ENCODE data around the gene CDK16.

CDK16 gene

DNA sequence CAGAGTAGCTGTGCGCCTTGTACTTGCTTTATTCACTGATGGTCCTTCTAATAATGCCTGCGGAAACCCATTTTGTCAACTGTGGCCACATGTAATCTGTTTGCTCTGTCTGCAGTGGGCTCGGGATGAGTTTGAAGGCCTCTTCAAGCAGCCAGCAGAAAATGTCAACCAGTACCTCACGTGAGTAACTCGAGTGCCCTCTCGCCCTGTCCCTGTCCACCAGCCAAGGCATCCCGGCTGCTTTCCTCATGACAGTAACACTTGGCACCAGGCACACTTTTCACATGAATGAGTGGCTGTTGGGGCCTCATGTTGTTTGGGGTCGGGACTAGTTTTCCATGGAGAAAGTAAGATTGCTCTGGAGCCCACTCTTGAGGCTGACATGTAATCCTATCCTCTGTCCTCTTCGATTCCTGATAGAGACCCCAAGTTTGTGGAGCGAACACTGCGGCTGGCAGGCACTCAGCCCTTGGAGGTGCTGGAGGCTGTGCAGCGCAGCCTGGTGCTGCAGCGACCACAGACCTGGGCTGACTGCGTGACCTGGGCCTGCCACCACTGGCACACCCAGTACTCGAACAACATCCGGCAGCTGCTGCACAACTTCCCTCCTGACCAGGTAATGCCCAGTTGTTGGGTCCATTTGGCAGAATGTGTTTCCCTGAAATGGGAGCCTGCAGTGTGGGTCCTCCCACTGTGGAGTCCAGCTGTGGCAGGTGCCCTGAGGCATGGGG, 8.8 kb upstream of the CDK16 start:
- peak; percentile 41 for DNase-seq (ENCODE audit: low spot score)

DNA sequence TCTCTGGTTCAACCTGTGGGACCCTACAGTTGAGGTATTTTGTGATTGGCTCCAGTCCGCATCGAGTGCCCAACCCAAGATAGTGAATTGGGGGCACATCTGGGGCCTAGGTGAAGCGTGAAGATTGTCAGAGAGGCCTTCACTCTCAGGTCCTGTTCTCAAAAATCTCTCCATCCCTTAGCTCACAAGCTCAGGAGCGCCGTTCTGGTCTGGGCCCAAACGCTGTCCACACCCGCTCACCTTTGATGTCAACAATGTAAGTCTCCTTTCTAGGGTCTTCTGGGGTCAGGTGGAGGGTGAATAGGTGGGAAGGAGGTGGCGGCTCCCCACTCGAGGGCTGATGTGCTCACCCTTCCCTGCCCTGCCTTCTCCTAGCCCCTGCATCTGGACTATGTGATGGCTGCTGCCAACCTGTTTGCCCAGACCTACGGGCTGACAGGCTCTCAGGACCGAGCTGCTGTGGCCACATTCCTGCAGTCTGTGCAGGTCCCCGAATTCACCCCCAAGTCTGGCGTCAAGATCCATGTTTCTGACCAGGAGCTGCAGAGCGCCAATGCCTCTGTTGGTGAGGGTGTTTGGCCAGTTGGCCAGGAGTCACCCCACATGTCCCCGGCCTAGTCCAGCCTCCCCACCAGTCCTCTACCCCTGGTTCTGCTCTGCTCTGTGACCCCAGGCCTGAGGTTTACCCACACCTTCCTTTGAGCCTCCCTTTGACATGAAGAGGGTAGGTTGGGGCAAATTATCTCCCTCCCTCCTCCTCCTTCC, 7.6 kb upstream of the CDK16 start:
- no peak for DNase-seq (ENCODE audit: low spot score)

DNA sequence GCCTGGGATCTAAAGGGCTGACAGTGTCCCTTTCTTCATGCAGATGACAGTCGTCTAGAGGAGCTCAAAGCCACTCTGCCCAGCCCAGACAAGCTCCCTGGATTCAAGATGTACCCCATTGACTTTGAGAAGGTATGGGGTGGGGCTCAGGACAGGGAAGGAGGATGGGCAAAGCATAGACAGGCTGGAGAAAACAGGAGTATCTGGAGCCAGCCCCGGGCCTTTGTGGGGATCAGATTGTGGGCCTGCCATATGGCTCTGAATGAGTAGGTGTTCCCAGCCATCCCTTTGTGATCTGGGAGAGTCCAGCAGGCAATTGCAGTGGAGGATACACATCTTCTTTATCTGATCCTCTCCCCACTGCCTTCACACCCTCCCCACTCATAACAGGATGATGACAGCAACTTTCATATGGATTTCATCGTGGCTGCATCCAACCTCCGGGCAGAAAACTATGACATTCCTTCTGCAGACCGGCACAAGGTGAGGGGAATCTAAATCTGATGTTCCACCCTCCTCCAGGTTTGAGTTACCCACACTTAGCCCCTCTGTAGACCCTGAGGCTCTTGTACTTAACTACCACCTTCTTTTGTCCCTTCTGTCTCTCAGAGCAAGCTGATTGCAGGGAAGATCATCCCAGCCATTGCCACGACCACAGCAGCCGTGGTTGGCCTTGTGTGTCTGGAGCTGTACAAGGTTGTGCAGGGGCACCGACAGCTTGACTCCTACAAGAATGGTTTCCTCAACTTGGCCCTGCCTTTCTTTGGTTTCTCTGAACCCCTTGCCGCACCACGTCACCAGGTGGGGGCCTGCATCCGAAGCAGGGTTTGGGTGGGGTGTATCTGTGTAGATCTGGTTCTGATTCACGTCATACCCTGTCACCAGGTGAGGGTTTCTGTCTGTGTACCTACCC, 5.8 kb upstream of the CDK16 start:
- DNase-seq (ENCODE audit: low spot score), result no peak

GRCh38 chrX:47214435-47215077, 3.9 kb upstream of the CDK16 start:
- DNase-seq (ENCODE audit: low spot score), result no peak

DNA sequence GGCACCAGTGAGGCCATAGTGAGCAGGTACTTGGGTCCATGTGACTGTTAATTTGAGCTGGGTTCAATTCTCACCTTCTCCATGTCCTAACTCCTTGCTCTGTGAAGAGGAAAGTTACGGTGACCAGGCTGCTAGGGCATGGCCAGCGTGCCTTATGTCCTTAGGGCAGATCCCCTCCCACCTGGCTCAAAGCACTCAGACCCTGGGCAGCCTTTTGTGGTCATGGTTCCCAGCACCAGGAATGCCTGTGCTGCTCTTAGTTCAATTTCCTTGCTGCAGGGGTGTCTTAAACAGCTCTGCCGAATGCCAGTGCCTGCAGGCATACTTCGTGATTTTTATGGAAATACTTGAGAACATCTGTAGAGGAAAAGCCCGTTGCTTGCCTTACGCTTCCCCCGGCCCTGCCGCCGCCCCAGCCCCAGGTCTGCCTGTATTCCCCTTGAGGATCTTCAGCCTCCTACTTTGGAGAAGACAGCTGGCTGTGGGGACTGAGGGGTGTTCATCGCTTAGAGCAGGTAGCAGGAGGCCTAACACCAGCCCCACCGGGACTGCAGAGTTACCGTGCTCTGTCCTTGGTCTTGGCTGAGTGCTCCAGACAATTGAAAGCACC, 3.1 kb upstream of the CDK16 start:
- no peak for DNase-seq (ENCODE audit: low spot score)

- no peak for DNase-seq (ENCODE audit: low spot score)
Measured at GRCh38 chrX:47216393-47216925, 2.0 kb upstream of the CDK16 start.

GRCh38 chrX:47217121-47217851, 1.2 kb upstream of the CDK16 start:
- no peak for DNase-seq (ENCODE audit: low spot score)

DNA sequence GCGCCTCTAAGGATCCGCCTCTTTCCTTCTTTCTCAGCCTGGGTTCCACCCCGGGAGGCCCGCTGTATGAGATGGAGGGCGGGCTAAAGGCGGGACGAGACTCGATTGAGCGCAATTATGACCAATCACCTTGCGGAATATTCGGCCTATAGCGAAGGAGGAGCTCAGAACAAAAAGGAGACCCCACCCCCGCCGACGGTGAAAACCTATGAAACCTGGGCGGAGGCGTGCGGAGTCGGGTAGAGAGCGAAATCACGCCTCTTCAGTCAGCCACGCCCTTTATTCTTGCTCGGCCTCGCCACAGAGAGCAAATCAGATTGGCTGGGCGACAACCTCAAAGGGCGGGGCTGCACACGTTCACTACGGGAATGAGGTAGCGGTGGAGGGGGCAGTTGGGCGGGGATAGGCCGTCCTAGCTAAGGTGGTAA, 615 bp upstream of the CDK16 start:
- peak; percentile 97 for DNase-seq (ENCODE audit: low spot score)

- DNase-seq (ENCODE audit: low spot score), result no peak
Measured at GRCh38 chrX:47218920-47219815, 687 bp downstream of the CDK16 start.

GRCh38 chrX:47221756-47222155, 3.3 kb downstream of the CDK16 start:
- no peak for DNase-seq (ENCODE audit: low spot score)

- no peak for DNase-seq (ENCODE audit: low spot score)
Measured at GRCh38 chrX:47222751-47223350, 4.4 kb downstream of the CDK16 start.

DNA sequence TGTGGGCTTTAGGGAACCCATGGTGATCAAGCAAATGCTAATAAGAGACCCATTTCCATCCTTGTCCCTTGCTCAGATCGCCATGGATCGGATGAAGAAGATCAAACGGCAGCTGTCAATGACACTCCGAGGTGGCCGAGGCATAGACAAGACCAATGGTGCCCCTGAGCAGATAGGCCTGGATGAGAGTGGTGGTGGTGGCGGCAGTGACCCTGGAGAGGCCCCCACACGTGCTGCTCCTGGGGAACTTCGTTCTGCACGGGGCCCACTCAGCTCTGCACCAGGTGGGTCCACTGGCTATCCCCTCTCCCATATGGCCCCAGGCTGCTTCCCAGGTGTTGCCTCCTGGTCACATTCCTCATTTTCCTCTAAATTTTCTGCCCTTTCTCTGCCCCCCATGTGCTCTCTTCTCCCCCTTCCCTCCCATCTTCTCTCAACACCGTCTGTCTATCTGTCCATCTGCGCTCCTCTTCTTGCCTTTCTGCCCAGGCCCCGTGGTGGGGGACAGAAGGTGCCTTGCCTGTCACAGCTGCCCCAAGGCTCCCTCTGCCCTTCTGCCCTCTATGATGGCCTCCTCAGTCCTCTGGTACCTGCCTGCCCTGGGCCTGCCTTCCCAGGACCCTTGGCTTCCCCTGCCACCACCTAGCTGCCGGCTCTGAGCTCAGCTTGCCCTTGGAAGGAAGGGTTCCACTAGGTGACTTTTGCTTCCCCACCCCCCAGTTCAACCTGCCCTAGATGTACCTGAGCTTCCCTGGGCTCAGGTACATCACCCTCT, 5.2 kb downstream of the CDK16 start:
- DNase-seq (ENCODE audit: low spot score), result no peak

- DNase-seq (ENCODE audit: low spot score), result no peak
Measured at GRCh38 chrX:47224266-47224895, 5.9 kb downstream of the CDK16 start.

GRCh38 chrX:47224896-47225290, 6.4 kb downstream of the CDK16 start:
- DNase-seq (ENCODE audit: low spot score), result no peak

DNA sequence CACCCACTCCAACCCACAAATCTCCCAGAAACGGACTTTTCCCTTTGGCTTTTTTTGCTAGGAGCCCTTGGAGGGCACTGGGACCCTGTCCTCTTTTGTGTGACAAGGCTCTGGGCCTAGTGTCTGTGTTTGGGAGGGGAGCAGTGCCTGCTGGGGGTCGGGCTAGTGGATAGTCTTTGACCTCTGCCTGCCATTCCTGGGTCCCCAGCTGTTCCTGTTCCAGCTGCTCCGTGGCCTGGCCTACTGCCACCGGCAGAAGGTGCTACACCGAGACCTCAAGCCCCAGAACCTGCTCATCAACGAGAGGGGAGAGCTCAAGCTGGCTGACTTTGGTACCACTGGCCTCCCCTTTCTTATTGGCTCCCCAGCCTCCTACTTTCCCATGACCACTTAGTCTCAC, 7.6 kb downstream of the CDK16 start:
- no peak for DNase-seq (ENCODE audit: low spot score)

DNA sequence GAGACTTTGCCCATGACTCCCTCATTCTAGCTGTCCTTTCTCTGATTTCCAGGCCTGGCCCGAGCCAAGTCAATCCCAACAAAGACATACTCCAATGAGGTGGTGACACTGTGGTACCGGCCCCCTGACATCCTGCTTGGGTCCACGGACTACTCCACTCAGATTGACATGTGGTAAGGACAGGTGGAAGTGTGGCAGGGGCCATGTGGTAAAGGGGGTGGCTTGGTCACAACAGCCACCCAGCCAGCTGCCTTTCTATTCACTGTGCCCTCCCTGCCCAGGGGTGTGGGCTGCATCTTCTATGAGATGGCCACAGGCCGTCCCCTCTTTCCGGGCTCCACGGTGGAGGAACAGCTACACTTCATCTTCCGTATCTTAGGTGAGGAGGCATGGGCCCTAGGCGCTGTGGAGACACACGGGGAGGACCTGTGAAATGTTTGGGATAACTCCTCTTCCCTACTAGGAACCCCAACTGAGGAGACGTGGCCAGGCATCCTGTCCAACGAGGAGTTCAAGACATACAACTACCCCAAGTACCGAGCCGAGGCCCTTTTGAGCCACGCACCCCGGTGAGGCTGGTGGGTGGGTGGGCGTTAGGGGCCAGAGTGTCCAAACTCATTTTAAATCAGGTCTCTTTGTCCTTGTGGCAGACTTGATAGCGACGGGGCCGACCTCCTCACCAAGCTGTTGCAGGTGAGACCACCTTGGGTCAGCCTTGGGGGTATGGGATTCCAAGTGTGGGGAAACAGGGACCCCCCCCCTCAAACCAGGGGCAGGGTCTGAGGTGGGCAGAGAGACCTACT, 8.3 kb downstream of the CDK16 start:
- no peak for DNase-seq (ENCODE audit: low spot score)

GRCh38 chrX:47227334-47227583, 8.8 kb downstream of the CDK16 start:
- no peak for DNase-seq (ENCODE audit: low spot score)
